PC-3 (cell line): ENCODE data around the gene SELENOI. TPM values are rescaled to one million over a fixed set of nuclear protein-coding genes. Genes with fewer than 3 reads are reported as not detected.

ENCODE experiments used
- ATAC-seq: fragments of 200-7000 bp; cut with Tn5 transposase; 2 replicates; pipeline ENCODE4 v1.9.1; 2020; ENCODE audit warnings: mild to moderate bottlenecking, moderate library complexity
- BruUV-seq: library from RNA; stranded (reverse); fragments of 400-500 nt; replicated peaks from 2 replicates; lab custom pipeline; 2021; lab: Mats Ljungman, UMichigan
- CTCF ChIA-PET: fragments of 300-600 bp; sonication (Branson Sonifier 250); formaldehyde crosslinking; loops from one replicate; lab custom pipeline; 2022; ENCODE audit warnings: antibody characterized with exemption; lab: Charles Lee
- POLR2A ChIA-PET: fragments of 300-600 bp; sonication (Branson Sonifier 250); formaldehyde crosslinking; loops from one replicate; lab custom pipeline; 2022; ENCODE audit warnings: antibody characterized with exemption; ENCODE audit not compliant: unreplicated experiment; lab: Charles Lee
- DNase-seq: peaks from one replicate; pipeline ENCODE4 v3.0.0-alpha.2; 2015
- H2AFZ ChIP-seq: fragments of 300-600 bp; sonication (generic); 2 replicates; pipeline ENCODE4 v1.6.0; 2016; ENCODE audit warnings: antibody characterized with exemption, low read length
- H3F3A ChIP-seq: fragments of 300-600 bp; sonication (generic); one replicate; pipeline ENCODE4 v1.6.0; 2017; ENCODE audit warnings: antibody characterized with exemption, low read length, control low read depth, mild to moderate bottlenecking; ENCODE audit not compliant: unreplicated experiment
- H3K27ac ChIP-seq: fragments of 300-600 bp; sonication (generic); 2 replicates; pipeline ENCODE4 v1.5.1; 2016; ENCODE audit warnings: mild to moderate bottlenecking, low read length
- H3K27me3 ChIP-seq: fragments of 300-600 bp; sonication (generic); 2 replicates; pipeline ENCODE4 v1.6.1; 2016; ENCODE audit warnings: low read length, mixed read lengths
- H3K36me3 ChIP-seq: fragments of 300-600 bp; sonication (generic); 2 replicates; pipeline ENCODE4 v1.6.1; 2016; ENCODE audit warnings: low read depth, mixed run types, low read length, mixed read lengths
- H3K4me1 ChIP-seq: fragments of 300-600 bp; sonication (generic); 2 replicates; pipeline ENCODE4 v1.5.1; 2016; ENCODE audit warnings: low read length; ENCODE audit not compliant: insufficient read depth
- H3K4me2 ChIP-seq: fragments of 300-600 bp; sonication (generic); 2 replicates; pipeline ENCODE4 v1.6.0; 2016; ENCODE audit warnings: low read length
- H3K4me3 ChIP-seq: fragments of 300-600 bp; sonication (generic); 2 replicates; pipeline ENCODE4 v1.5.1; 2016; ENCODE audit warnings: mild to moderate bottlenecking, low read length, mixed read lengths
- H3K79me2 ChIP-seq: fragments of 300-600 bp; sonication (generic); 2 replicates; pipeline ENCODE4 v1.6.1; 2017; ENCODE audit warnings: low read length, mixed read lengths
- H3K9ac ChIP-seq: fragments of 300-600 bp; sonication (generic); 2 replicates; pipeline ENCODE4 v1.6.0; 2016; ENCODE audit warnings: mild to moderate bottlenecking, low read length
- H3K9me2 ChIP-seq: fragments of 300-600 bp; sonication (generic); replicated peaks from 2 replicates; pipeline ENCODE4 v1.6.1; 2016; ENCODE audit warnings: mixed run types, low read length, mixed read lengths
- H3K9me3 ChIP-seq: fragments of 300-600 bp; sonication (generic); 2 replicates; pipeline ENCODE4 v1.6.1; 2016; ENCODE audit warnings: low read length, mixed read lengths
- H4K20me1 ChIP-seq: fragments of 300-600 bp; sonication (generic); 2 replicates; pipeline ENCODE4 v1.6.1; 2016; ENCODE audit warnings: low read length, mixed read lengths
- CTCF ChIP-seq: fragments of 300-600 bp; sonication (generic); conservative IDR thresholded peaks from 2 replicates; pipeline ENCODE4 v1.5.1; 2017; ENCODE audit warnings: antibody characterized with exemption, low read depth, mild to moderate bottlenecking, low read length
- EZH2 ChIP-seq: fragments of 300-600 bp; sonication (generic); IDR thresholded peaks from one replicate; pipeline ENCODE4 v1.6.1; 2017; ENCODE audit warnings: antibody characterized with exemption, mild to moderate bottlenecking, low read length; ENCODE audit not compliant: unreplicated experiment
- EZH2phosphoT487 ChIP-seq: fragments of 300-600 bp; sonication (generic); IDR thresholded peaks from 2 replicates; pipeline ENCODE4 v1.6.1; 2018; ENCODE audit warnings: mild to moderate bottlenecking, antibody characterized with exemption, low read length, borderline replicate concordance
- intact Hi-C: fragments of 100-400 bp; cut with micrococcal nuclease; formaldehyde crosslinking; loops from 2 replicates; pipeline ENCODE4 v1.9.0; 2023
- total RNA-seq: library from RNA; depleted of rRNA; stranded (reverse); fragments of >200 nt; gene quantifications from 2 replicates; pipeline ENCODE4 v1.2.3, GENCODE V29; 2014

Gene SELENOI
- total RNA-seq, 1 experiment from 2014 or later, result 22.3 TPM

GRCh38 chr2:26421961-26422360 is 76.0 kb downstream of the SELENOI start:
- no peaks in the 10 kb centered on the region for H3K9me2 ChIP-seq
- no peaks in the 10 kb centered on the region for H3K79me2 ChIP-seq
- H3K36me3 ChIP-seq, result no peaks in the 10 kb centered on the region
- no peak overlapping the region for H2AFZ ChIP-seq
- H3K4me3 ChIP-seq, result no peak overlapping the region
- no peaks in the 10 kb centered on the region for H3K4me1 ChIP-seq
- no peaks in the 10 kb centered on the region for H4K20me1 ChIP-seq
- BruUV-seq, result no TSS peak
- ChIA-PET CTCF (interaction anchor here (0.6 kb wide), 1 partner anchor 88 kb away, joined by 3 read pairs; no protein-coding TSS in a partner anchor), POLR2A (no interaction called here)
- no peaks in the 10 kb centered on the region for H3F3A ChIP-seq
- DNase-seq (no peak), ATAC-seq (no peak)
- no peak overlapping the region for H3K27ac ChIP-seq
- no peaks in the 10 kb centered on the region for H3K27me3 ChIP-seq
- intact Hi-C loops, result no loop called here
- H3K9me3 ChIP-seq, result no peaks in the 10 kb centered on the region
- H3K4me2 ChIP-seq, result no peak overlapping the region
- no peak for TF ChIP-seq CTCF
- TF ChIP-seq EZH2, result no peak
- TF ChIP-seq EZH2phosphoT487, result no peak
- no peak overlapping the region for H3K9ac ChIP-seq

GRCh38 chr2:26422947-26423629 is 77.1 kb downstream of the SELENOI start:
- H4K20me1 ChIP-seq, result no peaks in the 10 kb centered on the region
- no peak overlapping the region for H3K4me2 ChIP-seq
- H3K4me1 ChIP-seq, result no peaks in the 10 kb centered on the region
- no peaks in the 10 kb centered on the region for H3K9me2 ChIP-seq
- no peak for DNase-seq
- no peaks in the 10 kb centered on the region for H3F3A ChIP-seq
- no peaks in the 10 kb centered on the region for H3K27me3 ChIP-seq
- H3K79me2 ChIP-seq, result no peaks in the 10 kb centered on the region
- intact Hi-C loops, result no loop called here
- H3K9me3 ChIP-seq, result no peaks in the 10 kb centered on the region
- POLR2A ChIA-PET, result interaction anchor here (0.5 kb wide), 1 partner anchor 15 kb away, joined by 7 read pairs; no protein-coding TSS in a partner anchor
- no peak overlapping the region for H3K27ac ChIP-seq
- no peak overlapping the region for H3K9ac ChIP-seq
- no peak for ATAC-seq
- no TSS peak for BruUV-seq
- H2AFZ ChIP-seq, result no peak overlapping the region
- no peak overlapping the region for H3K4me3 ChIP-seq
- CTCF ChIA-PET, result no interaction called here
- TF ChIP-seq EZH2, result no peak
- no peak for TF ChIP-seq EZH2phosphoT487
- TF ChIP-seq CTCF, result no peak
- no peaks in the 10 kb centered on the region for H3K36me3 ChIP-seq

GRCh38 chr2:26423750-26424149 is 77.8 kb downstream of the SELENOI start:
- no peaks in the 10 kb centered on the region for H3K4me1 ChIP-seq
- no peak overlapping the region for H2AFZ ChIP-seq
- DNase-seq (no peak), ATAC-seq (no peak)
- H3K27ac ChIP-seq, result no peak overlapping the region
- H3K9me2 ChIP-seq, result no peaks in the 10 kb centered on the region
- POLR2A ChIA-PET, result interaction anchor here (0.5 kb wide), 1 partner anchor 15 kb away, joined by 7 read pairs; no protein-coding TSS in a partner anchor
- H3K9me3 ChIP-seq, result no peaks in the 10 kb centered on the region
- H3F3A ChIP-seq, result no peaks in the 10 kb centered on the region
- no peaks in the 10 kb centered on the region for H3K27me3 ChIP-seq
- H3K9ac ChIP-seq, result no peak overlapping the region
- no peaks in the 10 kb centered on the region for H3K36me3 ChIP-seq
- CTCF ChIA-PET, result no interaction called here
- no peaks in the 10 kb centered on the region for H4K20me1 ChIP-seq
- no peak overlapping the region for H3K4me3 ChIP-seq
- no peak overlapping the region for H3K4me2 ChIP-seq
- intact Hi-C loops, result no loop called here
- no peaks in the 10 kb centered on the region for H3K79me2 ChIP-seq
- TF ChIP-seq EZH2 (no peak), EZH2phosphoT487 (no peak), CTCF (no peak)
- BruUV-seq, result no TSS peak
